DND-41 (cell line): Measurements from ENCODE around the gene APOBEC4.
A peak's percentile ranks its signal among the peaks of the same experiment; 100 is the strongest.

Experiments used
- ATAC-seq: fragments of 200-7000 bp; cut with Tn5 transposase; 3 replicates; pipeline ENCODE4 v1.9.1; 2021; ENCODE audit warnings: low read depth; ENCODE audit not compliant: insufficient read depth
- DNase-seq: peaks from one replicate; pipeline ENCODE4 v3.0.0-alpha.2; 2020
- H2AFZ ChIP-seq: 2 replicates; pipeline ENCODE4 v1.6.0; 2012; ENCODE audit warnings: low read depth, low read length
- H3K27ac ChIP-seq: 2 replicates; pipeline ENCODE4 v1.5.1; 2012; ENCODE audit warnings: low read length, inconsistent platforms
- H3K27me3 ChIP-seq: fragments of 200-600 bp; sonication (generic); 2 replicates; pipeline ENCODE4 v1.6.0; 2012; ENCODE audit warnings: low read length, mild to moderate bottlenecking, inconsistent platforms; ENCODE audit not compliant: insufficient read depth, poor library complexity
- H3K36me3 ChIP-seq: 2 replicates; pipeline ENCODE4 v1.5.1; 2012; ENCODE audit warnings: low read length, inconsistent platforms; ENCODE audit not compliant: insufficient read depth
- H3K4me1 ChIP-seq: 2 replicates; pipeline ENCODE4 v1.5.1; 2012; ENCODE audit warnings: mild to moderate bottlenecking, low read length; ENCODE audit not compliant: insufficient read depth
- H3K4me2 ChIP-seq: 2 replicates; pipeline ENCODE4 v1.6.0; 2012; ENCODE audit warnings: mild to moderate bottlenecking, moderate library complexity, low read length, inconsistent platforms; ENCODE audit not compliant: insufficient read depth
- H3K4me3 ChIP-seq, 2 experiments: fragments of 200-600 bp in 1 of 2; shearing (Covaris generic) in 1 of 2; 2 replicates each; pipeline ENCODE4 v1.5.1; 2012 to 2016; ENCODE audit warnings: inconsistent platforms in 2 of 2, low read length in 2 of 2, mild to moderate bottlenecking in 2 of 2, low read depth in 1 of 2, moderate library complexity in 1 of 2
- H3K79me2 ChIP-seq: 2 replicates; pipeline ENCODE4 v1.6.0; 2012; ENCODE audit warnings: low read length, inconsistent platforms; ENCODE audit not compliant: insufficient read depth
- H3K9ac ChIP-seq: 2 replicates; pipeline ENCODE4 v1.6.0; 2012; ENCODE audit warnings: low read depth, mild to moderate bottlenecking, inconsistent platforms, low read length, moderate library complexity
- H3K9me3 ChIP-seq: 2 replicates; pipeline ENCODE4 v1.5.1; 2012; ENCODE audit warnings: low read length, moderate library complexity, mild to moderate bottlenecking, inconsistent platforms; ENCODE audit not compliant: insufficient read depth, severe bottlenecking
- H4K20me1 ChIP-seq: 2 replicates; pipeline ENCODE4 v1.6.0; 2012; ENCODE audit warnings: low read length; ENCODE audit not compliant: insufficient read depth
- CTCF ChIP-seq: IDR thresholded peaks from 2 replicates; pipeline ENCODE4 v1.5.1; 2012; ENCODE audit warnings: borderline replicate concordance, low read length, moderate library complexity, mild to moderate bottlenecking; ENCODE audit not compliant: poor library complexity, severe bottlenecking; ENCODE audit errors: extremely low read depth
- EZH2 ChIP-seq: IDR thresholded peaks from 3 replicates; pipeline ENCODE4 v1.6.1; 2012; ENCODE audit warnings: borderline replicate concordance, low read depth, mild to moderate bottlenecking, moderate library complexity, low read length, inconsistent platforms; ENCODE audit not compliant: severe bottlenecking

APOBEC4 gene

GRCh38 chr1:183652547-183653461, at the start of gene APOBEC4:
TSS of gene APOBEC4 (minus strand) at chr1:183653316. CDS start at chr1:183648781, 4,535 bp downstream.
- Histone ChIP-seq H2AFZ (no peak within 1 kb of the TSS), H3K4me2 (no peak within 1 kb of the TSS), H3K36me3 (no peaks in the 10 kb centered on the region), H3K9ac (no peak within 1 kb of the TSS), H3K4me1 (no peaks in the 10 kb centered on the region), H3K9me3 (no peaks in the 10 kb centered on the region), H3K27ac (no peak within 1 kb of the TSS), H3K4me3 (no peak within 1 kb of the TSS), H4K20me1 (no peaks in the 10 kb centered on the region), H3K27me3 (no peaks in the 10 kb centered on the region), H3K79me2 (no peaks in the 10 kb centered on the region)
- DNase-seq (no peak), ATAC-seq (peak; percentile 39; the same call in 2 of the 3 replicates)
- TF ChIP-seq EZH2 (no peak), CTCF (no peak)

- H3K4me1 ChIP-seq = no peaks in the 10 kb centered on the region
- no peak overlapping the region for H3K9ac ChIP-seq
- no peak overlapping the region for H3K4me3 ChIP-seq
- no peaks in the 10 kb centered on the region for H3K36me3 ChIP-seq
- H3K27me3 ChIP-seq = no peaks in the 10 kb centered on the region
- no peak for ATAC-seq
- no peaks in the 10 kb centered on the region for H4K20me1 ChIP-seq
- no peak overlapping the region for H3K27ac ChIP-seq
- H3K4me2 ChIP-seq = no peak overlapping the region
- DNase-seq = no peak
- H3K9me3 ChIP-seq = no peaks in the 10 kb centered on the region
- H2AFZ ChIP-seq = no peak overlapping the region
- no peak for TF ChIP-seq CTCF
- no peak for TF ChIP-seq EZH2
- H3K79me2 ChIP-seq = no peaks in the 10 kb centered on the region
Measured at GRCh38 chr1:183702813-183703198, 49.7 kb upstream of the APOBEC4 start.

- no peaks in the 10 kb centered on the region for H3K79me2 ChIP-seq
- H3K9me3 ChIP-seq = no peaks in the 10 kb centered on the region
- H3K27ac ChIP-seq = no peak overlapping the region
- ATAC-seq (no peak), DNase-seq (no peak)
- no peak overlapping the region for H3K4me2 ChIP-seq
- no peaks in the 10 kb centered on the region for H3K36me3 ChIP-seq
- no peaks in the 10 kb centered on the region for H3K27me3 ChIP-seq
- no peak for TF ChIP-seq EZH2
- H3K4me1 ChIP-seq = no peaks in the 10 kb centered on the region
- H2AFZ ChIP-seq = no peak overlapping the region
- no peaks in the 10 kb centered on the region for H4K20me1 ChIP-seq
- H3K4me3 ChIP-seq = no peak overlapping the region
- no peak overlapping the region for H3K9ac ChIP-seq
Measured at GRCh38 chr1:183702087-183702812, 49.1 kb upstream of the APOBEC4 start.

- ATAC-seq (no peak), DNase-seq (no peak)
- Histone ChIP-seq H2AFZ (no peak overlapping the region), H3K4me2 (no peak overlapping the region), H3K27ac (no peak overlapping the region), H3K27me3 (no peaks in the 10 kb centered on the region), H3K79me2 (no peaks in the 10 kb centered on the region), H3K9ac (no peak overlapping the region), H3K4me3 (no peak overlapping the region), H3K9me3 (no peaks in the 10 kb centered on the region), H3K36me3 (no peaks in the 10 kb centered on the region), H4K20me1 (no peaks in the 10 kb centered on the region), H3K4me1 (no peaks in the 10 kb centered on the region)
- no peak for TF ChIP-seq CTCF
- no peak for TF ChIP-seq EZH2
Measured at GRCh38 chr1:183699616-183700160, 46.6 kb upstream of the APOBEC4 start.
